PC-9 (cell line): ENCODE data around the gene SCN1B. TPM values are rescaled to one million over a fixed set of nuclear protein-coding genes. Genes with fewer than 3 reads are reported as not detected.
"Not testable (repeated sequence)": the region's sequence is repeated elsewhere in the genome, so short reads cannot be mapped to it uniquely, and the experiment has no call there.

Experiments
- BruUV-seq: library from RNA; stranded (reverse); fragments of 400-500 nt; replicated peaks from 2 replicates; lab custom pipeline; 2021; lab: Mats Ljungman, UMichigan
- CTCF ChIA-PET: fragments of 300-600 bp; sonication (Branson Sonifier 250); formaldehyde crosslinking; loops from one replicate; lab custom pipeline; 2022; ENCODE audit warnings: antibody characterized with exemption; lab: Charles Lee
- POLR2A ChIA-PET: fragments of 300-600 bp; sonication (Branson Sonifier 250); formaldehyde crosslinking; loops from one replicate; lab custom pipeline; 2022; ENCODE audit warnings: antibody characterized with exemption; ENCODE audit not compliant: unreplicated experiment; lab: Charles Lee
- DNase-seq, 2 experiments: peaks; one replicate each; pipeline versions ENCODE4 v3.0.0 to v3.0.0-alpha.2; 2015 to 2022; ENCODE audit warnings: mixed read lengths in 1 of 2
- H2AFZ ChIP-seq: fragments of 200-600 bp; sonication (generic); 2 replicates; pipeline ENCODE4 v1.8.1; 2017; ENCODE audit warnings: antibody characterized with exemption
- H3F3A ChIP-seq: fragments of 200-600 bp; sonication (generic); 2 replicates; pipeline ENCODE4 v1.8.1; 2017; ENCODE audit warnings: antibody characterized with exemption, mild to moderate bottlenecking, low read depth; ENCODE audit not compliant: insufficient read depth
- H3K27ac ChIP-seq: fragments of 200-600 bp; sonication (generic); 2 replicates; pipeline ENCODE4 v1.6.1; 2016; ENCODE audit warnings: mixed run types
- H3K27me3 ChIP-seq: fragments of 200-600 bp; sonication (generic); 2 replicates; pipeline ENCODE4 v1.6.1; 2016; ENCODE audit warnings: low read depth, mixed run types; ENCODE audit not compliant: insufficient read depth
- H3K36me3 ChIP-seq: fragments of 200-600 bp; sonication (generic); 2 replicates; pipeline ENCODE4 v1.6.1; 2016; ENCODE audit warnings: low read depth, mixed run types
- H3K4me1 ChIP-seq: fragments of 200-600 bp; sonication (generic); replicated peaks from 2 replicates; pipeline ENCODE4 v1.6.1; 2016; ENCODE audit warnings: mixed run types; ENCODE audit not compliant: insufficient read depth
- H3K4me2 ChIP-seq: fragments of 200-600 bp; sonication (generic); 2 replicates; pipeline ENCODE4 v1.6.1; 2017; ENCODE audit warnings: mixed run types
- H3K4me3 ChIP-seq: fragments of 200-600 bp; sonication (generic); 2 replicates; pipeline ENCODE4 v1.6.1; 2016; ENCODE audit warnings: mixed run types
- H3K79me2 ChIP-seq: fragments of 200-600 bp; sonication (generic); 2 replicates; pipeline ENCODE4 v1.6.1; 2017; ENCODE audit warnings: low read depth, mixed run types
- H3K9me2 ChIP-seq: fragments of 200-600 bp; sonication (generic); 2 replicates; pipeline ENCODE4 v1.8.1; 2017; ENCODE audit warnings: mild to moderate bottlenecking; ENCODE audit not compliant: insufficient read depth
- H3K9me3 ChIP-seq: fragments of 200-600 bp; sonication (generic); 2 replicates; pipeline ENCODE4 v1.8.1; 2016; ENCODE audit warnings: low read depth; ENCODE audit not compliant: insufficient read depth
- H4K20me1 ChIP-seq: fragments of 200-600 bp; sonication (generic); 2 replicates; pipeline ENCODE4 v1.8.1; 2017; ENCODE audit not compliant: insufficient read depth
- CTCF ChIP-seq: fragments of 200-600 bp; sonication (generic); conservative IDR thresholded peaks from 2 replicates; pipeline ENCODE4 v1.6.1; 2017; ENCODE audit warnings: mixed run types, antibody characterized with exemption, mild to moderate bottlenecking, moderate library complexity
- EZH2 ChIP-seq: fragments of 200-600 bp; sonication (generic); IDR thresholded peaks from 2 replicates; pipeline ENCODE4 v1.8.0; 2017; ENCODE audit warnings: antibody characterized with exemption, low read depth
- intact Hi-C: fragments of 100-400 bp; cut with micrococcal nuclease; formaldehyde crosslinking; loops from one replicate; pipeline ENCODE4 v1.10.0; 2022; ENCODE audit not compliant: unreplicated experiment
- total RNA-seq: library from RNA; stranded (reverse); gene quantifications from 2 replicates; pipeline ENCODE4 v1.2.3, GENCODE V29; 2021

Gene SCN1B
- total RNA-seq, 1 experiment from 2014 or later = 2.4 TPM

GRCh38 chr19:35006342-35006998 is 23.8 kb upstream of the SCN1B start:
- Histone ChIP-seq H3K36me3 (no peaks in the 10 kb centered on the region; the same call in 1 of the 2 replicates), H3K27me3 (no peaks in the 10 kb centered on the region), H3K27ac (peak overlapping the region; percentile 69), H2AFZ (no peak overlapping the region), H3K79me2 (peaks cover 17% of the 10 kb centered on the region), H3K9me2 (no peaks in the 10 kb centered on the region), H3K9me3 (no peaks in the 10 kb centered on the region), H3K4me2 (peak overlapping the region; percentile 63), H3K4me3 (peak overlapping the region; percentile 24; the same call in 1 of the 2 replicates), H3K4me1 (peaks cover 44% of the 10 kb centered on the region), H3F3A (peaks cover 46% of the 10 kb centered on the region), H4K20me1 (no peaks in the 10 kb centered on the region)
- TF ChIP-seq EZH2 = no peak
- TF ChIP-seq CTCF = no peak
- POLR2A ChIA-PET = interaction anchor here (0.5 to 0.7 kb wide), 7 partner anchors 21 to 314 kb away, joined by 3 to 13 read pairs (median 5); no protein-coding TSS in a partner anchor
- BruUV-seq = no TSS peak
- DNase-seq = peak; percentile 87 to 99
- CTCF ChIA-PET = interaction anchor here (0.9 to 1.2 kb wide), 2 partner anchors 60 to 135 kb away, joined by 3 to 5 read pairs; no protein-coding TSS in a partner anchor
- intact Hi-C loops = loop anchor here (1.0 kb wide), 1 partner anchor 242 kb away; no protein-coding TSS in a partner anchor

GRCh38 chr19:35006999-35007365 is 23.3 kb upstream of the SCN1B start:
- ChIA-PET POLR2A (interaction anchor here (0.5 to 0.7 kb wide), 4 partner anchors 134 to 313 kb away, joined by 3 to 13 read pairs (median 6); no protein-coding TSS in a partner anchor), CTCF (interaction anchor here (0.9 to 1.2 kb wide), 2 partner anchors 60 to 134 kb away, joined by 3 to 5 read pairs; no protein-coding TSS in a partner anchor)
- Histone ChIP-seq H2AFZ (no peak overlapping the region), H3K27me3 (no peaks in the 10 kb centered on the region), H3K9me3 (no peaks in the 10 kb centered on the region), H3K4me1 (peaks cover 44% of the 10 kb centered on the region), H4K20me1 (no peaks in the 10 kb centered on the region), H3K4me3 (no peak overlapping the region; the same call in 1 of the 2 replicates), H3K4me2 (peak overlapping the region; percentile 51), H3K36me3 (no peaks in the 10 kb centered on the region; the same call in 1 of the 2 replicates), H3K9me2 (no peaks in the 10 kb centered on the region), H3K79me2 (peaks cover 17% of the 10 kb centered on the region), H3K27ac (peak overlapping the region; percentile 51), H3F3A (peaks cover 41% of the 10 kb centered on the region)
- TF ChIP-seq EZH2 (no peak), CTCF (no peak)
- DNase-seq = no peak
- intact Hi-C loops = loop anchor here (1.0 kb wide), 1 partner anchor 241 kb away; no protein-coding TSS in a partner anchor
- no TSS peak for BruUV-seq

- H3F3A ChIP-seq = peaks cover 39% of the 10 kb centered on the region
- H3K9me2 ChIP-seq, H2AFZ ChIP-seq, H3K4me3 ChIP-seq, H3K27me3 ChIP-seq, intact Hi-C loops, H4K20me1 ChIP-seq, DNase-seq, BruUV-seq, H3K9me3 ChIP-seq, H3K36me3 ChIP-seq, CTCF ChIA-PET, POLR2A ChIA-PET: not testable (repeated sequence)
- H3K4me2 ChIP-seq = peak overlapping the region; percentile 51
- peaks cover 44% of the 10 kb centered on the region for H3K4me1 ChIP-seq
- H3K27ac ChIP-seq = peak overlapping the region; percentile 51
- peaks cover 17% of the 10 kb centered on the region for H3K79me2 ChIP-seq
Measured at GRCh38 chr19:35007427-35007826, 22.8 kb upstream of the SCN1B start.
